ENCODE data around the gene FBXO33. TPM values are rescaled to one million over a fixed set of nuclear protein-coding genes. Genes with fewer than 3 reads are reported as not detected.

The FBXO33 gene
- total RNA-seq, 4 donors from 2014 or later, result 10.4 to 19.9 (median 16.6) TPM

DNA sequence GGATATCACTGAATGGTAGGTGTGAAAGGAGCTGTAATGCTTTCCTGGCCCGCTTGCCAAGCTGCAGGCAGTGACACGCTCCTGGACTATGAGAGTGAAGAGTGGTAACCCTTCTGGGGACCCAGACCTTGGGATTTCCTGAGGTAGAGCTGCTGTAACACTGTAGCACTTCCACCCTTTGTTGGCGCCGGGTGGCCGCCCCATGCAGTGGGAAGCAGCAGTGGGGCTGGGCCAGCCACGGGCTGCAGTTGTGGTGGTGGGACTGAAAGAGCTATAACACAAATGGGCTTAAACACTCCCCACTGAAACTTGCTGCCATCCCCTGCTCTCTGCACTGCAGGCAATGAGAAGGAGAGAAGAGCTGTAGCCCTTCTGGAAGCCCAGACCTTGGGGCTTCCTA is 9.6 kb upstream of the FBXO33 start:
- TF ChIP-seq POLR2A (IDR thresholded peaks at IDR 0.05) (no peak), POLR2AphosphoS5 (IDR thresholded peaks at IDR 0.05) (no peak), EP300 (IDR thresholded peaks at IDR 0.05) (no peak)
- TF ChIP-seq, protein P1, sequence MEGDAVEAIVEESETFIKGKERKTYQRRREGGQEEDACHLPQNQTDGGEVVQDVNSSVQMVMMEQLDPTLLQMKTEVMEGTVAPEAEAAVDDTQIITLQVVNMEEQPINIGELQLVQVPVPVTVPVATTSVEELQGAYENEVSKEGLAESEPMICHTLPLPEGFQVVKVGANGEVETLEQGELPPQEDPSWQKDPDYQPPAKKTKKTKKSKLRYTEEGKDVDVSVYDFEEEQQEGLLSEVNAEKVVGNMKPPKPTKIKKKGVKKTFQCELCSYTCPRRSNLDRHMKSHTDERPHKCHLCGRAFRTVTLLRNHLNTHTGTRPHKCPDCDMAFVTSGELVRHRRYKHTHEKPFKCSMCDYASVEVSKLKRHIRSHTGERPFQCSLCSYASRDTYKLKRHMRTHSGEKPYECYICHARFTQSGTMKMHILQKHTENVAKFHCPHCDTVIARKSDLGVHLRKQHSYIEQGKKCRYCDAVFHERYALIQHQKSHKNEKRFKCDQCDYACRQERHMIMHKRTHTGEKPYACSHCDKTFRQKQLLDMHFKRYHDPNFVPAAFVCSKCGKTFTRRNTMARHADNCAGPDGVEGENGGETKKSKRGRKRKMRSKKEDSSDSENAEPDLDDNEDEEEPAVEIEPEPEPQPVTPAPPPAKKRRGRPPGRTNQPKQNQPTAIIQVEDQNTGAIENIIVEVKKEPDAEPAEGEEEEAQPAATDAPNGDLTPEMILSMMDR (IDR thresholded peaks at IDR 0.05), result no peak

DNA sequence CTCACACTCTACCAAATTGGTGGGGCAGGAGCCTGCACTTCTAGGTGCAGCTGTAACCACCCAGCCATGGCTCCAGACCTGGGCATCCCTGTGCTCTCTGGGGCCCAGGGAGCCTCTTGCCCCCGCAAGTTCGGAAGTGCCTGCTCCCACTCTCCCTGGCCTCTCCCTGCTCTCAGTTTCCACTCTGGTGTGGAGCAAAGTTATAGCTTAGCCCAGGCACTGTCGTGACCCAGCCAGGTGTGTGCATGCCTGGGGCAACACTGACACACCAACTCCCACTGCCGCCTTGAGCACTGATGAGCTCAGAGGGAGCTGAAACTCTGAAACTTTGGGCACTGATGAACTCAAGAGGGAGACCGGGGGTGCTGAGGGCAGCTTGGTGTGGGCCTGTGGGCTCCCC is 8.7 kb upstream of the FBXO33 start:
- TF ChIP-seq POLR2A (IDR thresholded peaks at IDR 0.05), result no peak
- TF ChIP-seq, protein P1 (IDR thresholded peaks at IDR 0.05), result no peak
- TF ChIP-seq POLR2AphosphoS5 (IDR thresholded peaks at IDR 0.05), result no peak
- TF ChIP-seq EP300 (IDR thresholded peaks at IDR 0.05), result no peak
- H3K4me1 ChIP-seq, result no peaks in the 10 kb centered on the region
- no peak for ATAC-seq
- no peak overlapping the region for H3K27ac ChIP-seq
- H3K4me3 ChIP-seq, result no peak overlapping the region
- H3K36me3 ChIP-seq, result no peaks in the 10 kb centered on the region
- WGBS, 2 donors (ENCODE audit: low coverage in 1 of 2), result no CpG with 5 or more reads among the region's 5 CpGs
- no peaks in the 10 kb centered on the region for H3K9me3 ChIP-seq
- H3K27me3 ChIP-seq, result no peaks in the 10 kb centered on the region

More for the DNA sequence above, 9.6 kb upstream of the FBXO33 start:
- no peaks in the 10 kb centered on the region for H3K27me3 ChIP-seq
- 100% methylated on average over 1 of the region's 6 CpGs; no CpG with 5 or more reads in 1 of the 2 donors for WGBS, 2 donors (ENCODE audit: low coverage in 1 of 2)
- no peaks in the 10 kb centered on the region for H3K36me3 ChIP-seq
- H3K4me3 ChIP-seq, result no peak overlapping the region
- H3K9me3 ChIP-seq, result no peaks in the 10 kb centered on the region
- ATAC-seq, result no peak
- H3K27ac ChIP-seq, result no peak overlapping the region
- no peaks in the 10 kb centered on the region for H3K4me1 ChIP-seq

DNA sequence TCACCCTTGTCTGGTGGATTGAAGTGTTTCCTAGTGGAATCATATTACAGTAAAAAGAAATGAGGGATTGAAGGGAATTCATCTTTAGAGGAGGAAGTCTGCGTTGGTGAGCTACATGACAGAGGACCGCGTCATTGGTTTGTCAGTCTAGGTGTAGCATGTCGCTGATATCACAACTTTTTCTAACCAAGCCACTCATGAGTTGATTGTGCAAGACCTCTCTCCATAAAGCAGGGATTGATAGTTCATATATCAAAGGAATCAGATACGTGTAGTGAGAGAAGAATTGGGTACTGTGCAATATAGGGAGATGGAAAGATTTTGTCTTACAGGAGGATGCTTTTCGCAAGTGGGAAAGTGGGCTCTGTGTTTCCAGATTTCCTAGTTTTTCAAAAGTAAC is 3.0 kb upstream of the FBXO33 start:
- no peaks in the 10 kb centered on the region for H3K36me3 ChIP-seq
- H3K27me3 ChIP-seq, result no peaks in the 10 kb centered on the region
- H3K4me3 ChIP-seq, result no peak overlapping the region
- no peak for ATAC-seq
- WGBS, 2 donors (ENCODE audit: low coverage in 1 of 2), result 76 to 92% methylated on average over 6 of the region's 6 CpGs
- peaks cover 0 to 15% (median 3%) of the 10 kb centered on the region in 3 donors for H3K4me1 ChIP-seq
- TF ChIP-seq POLR2A (IDR thresholded peaks at IDR 0.05) (no peak), POLR2AphosphoS5 (IDR thresholded peaks at IDR 0.05) (no peak), EP300 (IDR thresholded peaks at IDR 0.05) (no peak)
- TF ChIP-seq, protein P1 (IDR thresholded peaks at IDR 0.05), result no peak
- no peak overlapping the region for H3K27ac ChIP-seq
- H3K9me3 ChIP-seq, result no peaks in the 10 kb centered on the region

DNA sequence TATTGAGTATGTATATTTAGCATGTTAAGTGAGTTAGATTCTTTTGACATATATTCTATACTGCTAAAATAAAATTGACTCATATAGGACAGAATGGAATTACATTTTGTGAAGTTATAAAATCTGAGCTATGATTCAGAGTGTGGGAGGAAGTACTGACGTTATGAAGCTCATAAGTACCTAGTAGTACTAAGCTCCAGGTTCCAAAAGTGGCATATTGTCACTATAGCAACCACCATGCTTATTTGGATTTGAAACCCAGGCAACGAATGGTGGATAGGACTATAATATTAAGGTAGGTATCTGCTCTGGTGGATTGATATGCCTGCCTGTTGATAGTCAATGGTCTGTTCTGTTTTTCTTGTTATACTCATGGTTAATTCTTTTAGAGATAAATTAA is 2.2 kb upstream of the FBXO33 start:
- H3K27me3 ChIP-seq, result no peaks in the 10 kb centered on the region
- no peak overlapping the region for H3K4me3 ChIP-seq
- 64 to 70% methylated on average over 2 of the region's 2 CpGs for WGBS, 2 donors (ENCODE audit: low coverage in 1 of 2)
- no peak for ATAC-seq
- TF ChIP-seq POLR2AphosphoS5 (IDR thresholded peaks at IDR 0.05) (no peak), POLR2A (IDR thresholded peaks at IDR 0.05) (no peak), EP300 (IDR thresholded peaks at IDR 0.05) (no peak)
- TF ChIP-seq, protein P1 (IDR thresholded peaks at IDR 0.05), result no peak
- peaks cover 7 to 23% (median 10%) of the 10 kb centered on the region in 3 donors for H3K4me1 ChIP-seq
- H3K27ac ChIP-seq, result no peak overlapping the region
- H3K9me3 ChIP-seq, result no peaks in the 10 kb centered on the region
- H3K36me3 ChIP-seq, result no peaks in the 10 kb centered on the region

DNA sequence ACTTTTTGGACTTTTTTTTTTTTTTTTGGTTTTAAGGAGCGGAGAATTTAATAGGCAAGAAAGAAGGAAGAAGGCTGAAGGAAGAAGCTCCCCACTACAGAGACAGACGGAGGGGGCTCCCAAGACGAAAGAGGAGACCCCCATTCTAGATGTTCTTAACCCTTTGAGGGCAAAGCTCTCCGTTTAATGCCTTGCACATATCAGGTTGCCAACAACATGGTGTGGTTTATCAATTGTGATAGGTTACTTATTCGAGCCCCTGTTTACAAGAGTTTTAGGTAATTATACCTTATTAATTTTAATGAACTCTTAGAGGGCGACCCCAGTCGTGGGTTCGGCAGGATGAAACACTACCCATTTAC is 1.2 kb upstream of the FBXO33 start:
- WGBS, 2 donors (ENCODE audit: low coverage in 1 of 2), result 9 to 16% methylated on average over 7 to 8 of the region's 8 CpGs
- no peaks in the 10 kb centered on the region for H3K36me3 ChIP-seq
- ATAC-seq, result no peak
- no peaks in the 10 kb centered on the region for H3K9me3 ChIP-seq
- no peaks in the 10 kb centered on the region for H3K27me3 ChIP-seq
- H3K4me1 ChIP-seq, result peaks cover 10 to 33% (median 10%) of the 10 kb centered on the region in 3 donors
- peak overlapping the region; percentile 64 to 97 (median 94) for H3K27ac ChIP-seq
- peak overlapping the region; percentile 50 to 73 for H3K4me3 ChIP-seq
- no peak for TF ChIP-seq POLR2A (IDR thresholded peaks at IDR 0.05)
- no peak for TF ChIP-seq EP300 (IDR thresholded peaks at IDR 0.05)
- no peak for TF ChIP-seq POLR2AphosphoS5 (IDR thresholded peaks at IDR 0.05)
- TF ChIP-seq, protein P1 (IDR thresholded peaks at IDR 0.05), result no peak
